Gastroesophageal sphincter (tissue), 4 donors: ENCODE data around the gene CLCN1. TPM values are rescaled to one million over a fixed set of nuclear protein-coding genes. Genes with fewer than 3 reads are reported as not detected.

Experiments used
- ATAC-seq: fragments of 150-250 bp; one replicate; pipeline ENCODE4 v1.9.1; 2016; ENCODE audit warnings: mild to moderate bottlenecking, moderate library complexity
- H3K27ac ChIP-seq, 4 donors: fragments of 200-600 bp; sonication (generic) in 3 of 4; 1 replicate in 3 of 4; 2 replicates in 1 of 4; pipeline ENCODE4 v1.5.1; 2016 to 2019
- H3K27me3 ChIP-seq: fragments of 200-600 bp; sonication (generic); one replicate; pipeline ENCODE4 v1.5.1; 2019
- H3K36me3 ChIP-seq, 2 donors: fragments of 200-600 bp; sonication (generic); one replicate each; pipeline ENCODE4 v1.5.1; 2019; ENCODE audit warnings: control low read depth in 1 of 2
- H3K4me1 ChIP-seq, 3 donors: fragments of 200-600 bp; sonication (generic); 1 replicate in 2 of 3; 2 replicates in 1 of 3; pipeline ENCODE4 v1.5.1; 2016 to 2019; ENCODE audit warnings: control low read depth in 2 of 3
- H3K4me3 ChIP-seq, 2 donors: fragments of 200-600 bp; sonication (generic); one replicate each; pipeline ENCODE4 v1.5.1; 2019; ENCODE audit warnings: mild to moderate bottlenecking in 1 of 2, moderate library complexity in 1 of 2
- H3K9me3 ChIP-seq, 3 donors: fragments of 200-600 bp; sonication (generic); one replicate each; pipeline ENCODE4 v1.5.1; 2017 to 2019; ENCODE audit warnings: control low read depth in 2 of 3
- EP300 ChIP-seq: sonication (generic); formaldehyde crosslinking; IDR thresholded peaks from one replicate; pipeline ENCODE4 v1.6.1; 2017; ENCODE audit warnings: antibody characterized with exemption, mild to moderate bottlenecking
- POLR2A ChIP-seq, 2 donors: fragments of 450-650 bp; IDR thresholded peaks; one replicate each; pipeline ENCODE4 v1.6.1; 2017; ENCODE audit warnings: antibody characterized with exemption in 2 of 2, mild to moderate bottlenecking in 2 of 2, moderate library complexity in 1 of 2
- POLR2AphosphoS5 ChIP-seq: sonication (generic); formaldehyde crosslinking; IDR thresholded peaks from one replicate; pipeline ENCODE4 v1.6.1; 2017; ENCODE audit warnings: antibody characterized with exemption
- WGBS, 2 donors: methylation state at CpG; one replicate each; pipeline ENCODE4 v1.1.5; 2018; ENCODE audit warnings: low coverage in 1 of 2; 5-methylcytosine and 5-hydroxymethylcytosine counted together
- total RNA-seq, 4 donors: library from RNA; depleted of rRNA; stranded (reverse); fragments of >200 nt; gene quantifications; one replicate each; pipeline ENCODE4 v1.1.0, GENCODE V29; 2016
- TF ChIP-seq, protein P1 (sequence below), 4 experiments: fragments of 200-600 bp in 2 of 4; fragments of 450-650 bp in 2 of 4; sonication (generic) in 1 of 4; IDR thresholded peaks; one replicate each; pipeline ENCODE4 v1.5.1; 2017 to 2019; ENCODE audit warnings: antibody characterized with exemption in 4 of 4, mild to moderate bottlenecking in 2 of 4, moderate library complexity in 2 of 4

Gene CLCN1
- total RNA-seq, 4 donors from 2014 or later = not detected

DNA sequence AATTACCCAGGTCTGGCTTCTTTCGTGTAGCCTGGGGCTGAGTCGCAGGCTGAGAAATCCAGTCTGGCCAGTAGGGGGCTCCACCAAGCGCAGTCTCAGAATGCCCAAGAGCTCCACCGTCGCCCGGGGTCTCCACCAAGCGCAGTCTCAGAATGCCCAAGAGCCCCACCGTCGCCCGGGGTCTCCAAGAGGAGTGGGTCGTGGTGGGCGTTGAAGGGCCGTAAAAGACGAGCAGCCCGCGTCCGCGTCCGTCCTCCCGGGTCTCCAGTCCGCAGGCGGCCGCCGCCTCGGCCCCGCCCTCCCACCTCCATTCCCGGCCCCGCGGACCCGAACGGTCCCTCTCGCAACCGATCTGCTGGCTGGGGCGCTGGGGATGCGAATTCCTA is 64.3 kb downstream of the CLCN1 start:
- Histone ChIP-seq H3K9me3 (no peaks in the 10 kb centered on the region), H3K4me1 (peaks cover 0 to 57% (median 33%) of the 10 kb centered on the region in 3 donors), H3K27ac (peak overlapping the region; percentile 96 to 100 (median 99)), H3K27me3 (no peaks in the 10 kb centered on the region), H3K4me3 (peak overlapping the region; percentile 71 to 99), H3K36me3 (no peaks in the 10 kb centered on the region)
- TF ChIP-seq POLR2AphosphoS5 (peak; percentile 29), POLR2A (IDR thresholded peaks at IDR 0.05) (no peak), EP300 (no peak)
- TF ChIP-seq, protein P1, sequence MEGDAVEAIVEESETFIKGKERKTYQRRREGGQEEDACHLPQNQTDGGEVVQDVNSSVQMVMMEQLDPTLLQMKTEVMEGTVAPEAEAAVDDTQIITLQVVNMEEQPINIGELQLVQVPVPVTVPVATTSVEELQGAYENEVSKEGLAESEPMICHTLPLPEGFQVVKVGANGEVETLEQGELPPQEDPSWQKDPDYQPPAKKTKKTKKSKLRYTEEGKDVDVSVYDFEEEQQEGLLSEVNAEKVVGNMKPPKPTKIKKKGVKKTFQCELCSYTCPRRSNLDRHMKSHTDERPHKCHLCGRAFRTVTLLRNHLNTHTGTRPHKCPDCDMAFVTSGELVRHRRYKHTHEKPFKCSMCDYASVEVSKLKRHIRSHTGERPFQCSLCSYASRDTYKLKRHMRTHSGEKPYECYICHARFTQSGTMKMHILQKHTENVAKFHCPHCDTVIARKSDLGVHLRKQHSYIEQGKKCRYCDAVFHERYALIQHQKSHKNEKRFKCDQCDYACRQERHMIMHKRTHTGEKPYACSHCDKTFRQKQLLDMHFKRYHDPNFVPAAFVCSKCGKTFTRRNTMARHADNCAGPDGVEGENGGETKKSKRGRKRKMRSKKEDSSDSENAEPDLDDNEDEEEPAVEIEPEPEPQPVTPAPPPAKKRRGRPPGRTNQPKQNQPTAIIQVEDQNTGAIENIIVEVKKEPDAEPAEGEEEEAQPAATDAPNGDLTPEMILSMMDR (IDR thresholded peaks at IDR 0.05) = peak in 3 of 4 experiments; percentile 86 to 93 (median 93)
- 0% methylated on average over 7 to 8 of the region's 35 CpGs for WGBS, 2 donors
- ATAC-seq = peak; percentile 60

DNA sequence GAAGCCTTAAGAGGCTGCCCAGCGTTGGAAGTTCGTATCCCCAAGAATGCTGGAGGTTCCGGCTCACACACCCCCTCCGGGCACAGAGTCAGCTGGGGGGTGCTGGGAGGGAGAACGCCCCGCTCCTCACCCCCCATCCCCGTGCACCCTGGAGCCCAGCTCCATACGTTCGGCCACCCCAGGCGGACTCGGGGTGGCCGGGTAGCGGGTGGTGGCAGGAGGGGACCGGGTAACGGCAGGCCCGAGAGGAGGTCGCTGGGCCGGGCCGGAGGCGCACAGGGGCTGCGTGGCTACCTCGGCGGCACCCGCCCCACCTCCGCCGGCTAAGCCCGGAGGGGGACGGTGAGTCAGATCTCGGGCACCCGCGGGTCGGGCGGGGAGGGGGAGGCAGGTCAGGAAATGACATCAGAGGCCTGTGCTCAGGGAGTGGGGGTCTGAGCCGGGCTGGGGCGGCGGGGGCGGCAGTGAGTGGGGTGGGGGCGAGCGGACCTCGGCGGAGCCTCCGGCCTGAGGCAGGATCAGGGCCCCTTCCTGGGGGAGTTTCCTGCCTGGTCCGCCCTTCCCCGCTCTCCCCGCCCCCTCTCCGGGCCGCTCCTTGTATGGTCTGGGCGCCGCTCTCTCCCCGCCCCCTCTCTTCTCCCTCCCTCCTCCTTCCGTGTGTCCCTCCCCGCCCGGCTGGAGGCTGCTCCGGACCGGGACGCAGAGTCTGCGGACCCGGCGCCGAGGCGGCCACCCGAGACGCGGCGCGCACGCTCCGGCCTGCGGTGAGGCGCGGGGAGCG is 64.9 kb downstream of the CLCN1 start, which contains the start of gene ZYX:
Gene ZYX (plus strand): TSS at position 700 of the 781 bp plus-strand sequence. CDS start 227 bp downstream, outside the sequence.
- Histone ChIP-seq H3K9me3 (no peaks in the 10 kb centered on the region), H3K27me3 (no peaks in the 10 kb centered on the region), H3K36me3 (no peaks in the 10 kb centered on the region), H3K27ac (peak within 1 kb of the TSS; percentile 96 to 100 (median 99)), H3K4me3 (peak within 1 kb of the TSS; percentile 71 to 99), H3K4me1 (peaks cover 0 to 62% (median 38%) of the 10 kb centered on the region in 3 donors)
- no CpG with 5 or more reads among the region's 72 CpGs for WGBS, 2 donors
- ATAC-seq = peak; percentile 89
- peak; percentile 83 to 89 for TF ChIP-seq POLR2A (IDR thresholded peaks at IDR 0.05)
- no peak for TF ChIP-seq EP300
- peak; percentile 97 for TF ChIP-seq POLR2AphosphoS5

DNA sequence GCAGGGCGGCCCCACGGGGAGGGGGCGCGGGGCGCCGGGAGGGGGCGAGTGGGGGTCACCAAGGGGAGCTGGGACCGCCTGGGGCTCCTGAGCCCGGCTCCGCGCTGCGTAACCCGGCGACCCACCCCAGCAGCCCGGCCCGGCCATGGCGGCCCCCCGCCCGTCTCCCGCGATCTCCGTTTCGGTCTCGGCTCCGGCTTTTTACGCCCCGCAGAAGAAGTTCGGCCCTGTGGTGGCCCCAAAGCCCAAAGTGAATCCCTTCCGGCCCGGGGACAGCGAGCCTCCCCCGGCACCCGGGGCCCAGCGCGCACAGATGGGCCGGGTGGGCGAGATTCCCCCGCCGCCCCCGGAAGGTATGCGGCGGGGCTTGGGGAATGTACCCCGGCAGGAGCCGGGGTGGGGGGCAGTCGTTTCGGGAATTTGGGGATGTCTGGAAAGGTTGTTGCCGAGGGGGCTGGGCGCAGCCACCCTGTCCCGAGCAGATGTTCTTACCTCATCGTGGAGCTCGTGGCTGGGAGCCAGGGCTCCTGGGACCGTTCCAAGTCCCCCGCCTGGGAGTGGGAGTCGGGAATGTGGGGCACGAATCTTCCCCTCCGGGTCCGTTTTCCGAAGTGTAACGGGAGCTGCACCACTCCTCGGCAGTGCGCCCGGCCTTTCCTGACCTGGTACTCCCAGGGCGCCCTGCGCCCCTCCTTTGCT is 65.7 kb downstream of the CLCN1 start:
- WGBS, 2 donors = 0% methylated on average over 1 to 10 of the region's 64 CpGs
- Histone ChIP-seq H3K4me3 (peak overlapping the region; percentile 71 to 99), H3K36me3 (no peaks in the 10 kb centered on the region), H3K27me3 (no peaks in the 10 kb centered on the region), H3K4me1 (peaks cover 0 to 70% (median 45%) of the 10 kb centered on the region in 3 donors), H3K27ac (peak overlapping the region; percentile 96 to 100 (median 99)), H3K9me3 (no peaks in the 10 kb centered on the region)
- ATAC-seq = peak; percentile 5
- TF ChIP-seq POLR2AphosphoS5 = peak; percentile 76
- TF ChIP-seq EP300 = no peak
- TF ChIP-seq, protein P1 (IDR thresholded peaks at IDR 0.05) = no peak

GRCh38 chr7:143382126-143382790 is 66.3 kb downstream of the CLCN1 start:
- Histone ChIP-seq H3K27me3 (no peaks in the 10 kb centered on the region), H3K4me1 (peaks cover 0 to 77% (median 49%) of the 10 kb centered on the region in 3 donors), H3K36me3 (peaks cover 0 to 5% of the 10 kb centered on the region in 2 donors), H3K4me3 (peak overlapping the region; percentile 71 to 99), H3K9me3 (no peaks in the 10 kb centered on the region), H3K27ac (peak overlapping the region; percentile 96 to 100 (median 99))
- 0 to 7% methylated on average over 2 to 8 of the region's 21 CpGs for WGBS, 2 donors
- no peak for TF ChIP-seq POLR2AphosphoS5
- TF ChIP-seq, protein P1 (IDR thresholded peaks at IDR 0.05) = no peak
- no peak for TF ChIP-seq EP300
- no peak for TF ChIP-seq POLR2A (IDR thresholded peaks at IDR 0.05)
- ATAC-seq = no peak
